ENCODE results near the gene CLTA.

DNA sequence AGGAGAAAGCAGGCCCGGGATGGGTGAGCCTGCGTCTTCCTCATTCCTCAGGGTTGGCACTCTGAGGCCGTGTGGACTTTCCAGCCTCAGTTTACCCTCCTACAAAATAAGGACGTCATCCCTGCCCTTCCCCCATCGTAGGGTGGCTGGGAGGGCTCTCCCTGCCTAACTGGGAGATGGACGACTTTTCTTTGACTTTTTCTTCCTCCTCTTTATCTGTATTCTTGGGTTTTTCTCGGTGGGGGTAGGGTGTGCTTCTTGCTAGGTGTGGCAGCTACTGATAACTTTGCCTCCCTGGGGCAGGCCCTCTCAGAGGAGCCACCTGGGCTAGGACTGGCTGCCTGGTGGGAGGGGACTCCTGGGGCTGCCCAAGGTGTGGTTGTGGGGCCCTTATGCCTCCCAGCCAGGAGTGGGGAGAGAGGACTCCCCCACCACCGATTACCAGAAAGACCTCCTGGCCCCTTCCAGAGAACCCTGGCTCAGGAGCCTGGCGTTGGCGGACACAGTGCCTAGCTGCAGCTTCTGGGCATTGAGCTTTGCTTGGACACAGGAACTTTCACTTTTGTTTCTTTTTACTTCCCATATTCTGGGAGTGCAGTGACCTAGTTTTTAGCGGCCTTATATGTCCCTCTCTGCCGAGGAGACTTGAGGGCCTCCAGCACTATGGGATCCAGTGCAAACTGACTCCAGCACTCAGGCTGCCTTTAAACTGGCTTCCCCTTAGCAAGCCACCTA is 48.0 kb upstream of the CLTA start:
- TF ChIP-seq CTCF (IDR thresholded peaks at IDR 0.05) = no peak
- no peak for TF ChIP-seq REST (IDR thresholded peaks at IDR 0.05; ENCODE audit: insufficient read depth in 1 of 2, low read depth in 2 of 2, low read length in 1 of 2)
- no peak for TF ChIP-seq POLR2AphosphoS5 (IDR thresholded peaks at IDR 0.05; ENCODE audit: low read depth, low read length)
